ENCODE data around the gene HINT1.

The HINT1 gene

GRCh38 chr5:131182839-131183238, 17.8 kb upstream of the HINT1 start:
- no peak for DNase-seq (ENCODE audit: low read depth, low spot score)
- ChIA-PET CTCF (no interaction called here), POLR2A (interaction anchor here (0.6 kb wide), 1 partner anchor 1284 kb away, joined by 3 read pairs; no protein-coding TSS in a partner anchor)
- TF ChIP-seq, protein P1, sequence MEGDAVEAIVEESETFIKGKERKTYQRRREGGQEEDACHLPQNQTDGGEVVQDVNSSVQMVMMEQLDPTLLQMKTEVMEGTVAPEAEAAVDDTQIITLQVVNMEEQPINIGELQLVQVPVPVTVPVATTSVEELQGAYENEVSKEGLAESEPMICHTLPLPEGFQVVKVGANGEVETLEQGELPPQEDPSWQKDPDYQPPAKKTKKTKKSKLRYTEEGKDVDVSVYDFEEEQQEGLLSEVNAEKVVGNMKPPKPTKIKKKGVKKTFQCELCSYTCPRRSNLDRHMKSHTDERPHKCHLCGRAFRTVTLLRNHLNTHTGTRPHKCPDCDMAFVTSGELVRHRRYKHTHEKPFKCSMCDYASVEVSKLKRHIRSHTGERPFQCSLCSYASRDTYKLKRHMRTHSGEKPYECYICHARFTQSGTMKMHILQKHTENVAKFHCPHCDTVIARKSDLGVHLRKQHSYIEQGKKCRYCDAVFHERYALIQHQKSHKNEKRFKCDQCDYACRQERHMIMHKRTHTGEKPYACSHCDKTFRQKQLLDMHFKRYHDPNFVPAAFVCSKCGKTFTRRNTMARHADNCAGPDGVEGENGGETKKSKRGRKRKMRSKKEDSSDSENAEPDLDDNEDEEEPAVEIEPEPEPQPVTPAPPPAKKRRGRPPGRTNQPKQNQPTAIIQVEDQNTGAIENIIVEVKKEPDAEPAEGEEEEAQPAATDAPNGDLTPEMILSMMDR (IDR thresholded peaks at IDR 0.05; ENCODE audit: insufficient read depth, low read length, missing control alignments): no peak
- no peak overlapping the region for H3K4me3 ChIP-seq (ENCODE audit: low read depth, low read length)

GRCh38 chr5:131180407-131180806, 15.4 kb upstream of the HINT1 start:
- no peak overlapping the region for H3K4me3 ChIP-seq (ENCODE audit: low read depth, low read length)
- TF ChIP-seq, protein P1 (IDR thresholded peaks at IDR 0.05; ENCODE audit: insufficient read depth, low read length, missing control alignments): no peak
- CTCF ChIA-PET: no interaction called here
- no peak for DNase-seq (ENCODE audit: low read depth, low spot score)
- POLR2A ChIA-PET: no interaction called here

- TF ChIP-seq, protein P1 (IDR thresholded peaks at IDR 0.05; ENCODE audit: insufficient read depth, low read length, missing control alignments): no peak
- ChIA-PET CTCF (interaction anchor here (1.2 kb wide), 1 partner anchor 245 kb away, joined by 3 read pairs; no protein-coding TSS in a partner anchor), POLR2A (no interaction called here)
- DNase-seq (ENCODE audit: low read depth, low spot score): no peak
- peak overlapping the region; percentile 73 for H3K4me3 ChIP-seq (ENCODE audit: low read depth, low read length)
Observed at GRCh38 chr5:131171276-131171810, 6.3 kb upstream of the HINT1 start.

GRCh38 chr5:131170540-131171275, 5.7 kb upstream of the HINT1 start, which contains the start of gene LYRM7:
LYRM7 (plus strand) TSS chr5:131170944; CDS start chr5:131171021, 77 bp downstream.
- TF ChIP-seq, protein P1 (IDR thresholded peaks at IDR 0.05; ENCODE audit: insufficient read depth, low read length, missing control alignments): no peak
- H3K4me3 ChIP-seq (ENCODE audit: low read depth, low read length): peak within 1 kb of the TSS; percentile 73
- DNase-seq (ENCODE audit: low read depth, low spot score): peak; percentile 95
- ChIA-PET POLR2A (no interaction called here), CTCF (no interaction called here)

DNA sequence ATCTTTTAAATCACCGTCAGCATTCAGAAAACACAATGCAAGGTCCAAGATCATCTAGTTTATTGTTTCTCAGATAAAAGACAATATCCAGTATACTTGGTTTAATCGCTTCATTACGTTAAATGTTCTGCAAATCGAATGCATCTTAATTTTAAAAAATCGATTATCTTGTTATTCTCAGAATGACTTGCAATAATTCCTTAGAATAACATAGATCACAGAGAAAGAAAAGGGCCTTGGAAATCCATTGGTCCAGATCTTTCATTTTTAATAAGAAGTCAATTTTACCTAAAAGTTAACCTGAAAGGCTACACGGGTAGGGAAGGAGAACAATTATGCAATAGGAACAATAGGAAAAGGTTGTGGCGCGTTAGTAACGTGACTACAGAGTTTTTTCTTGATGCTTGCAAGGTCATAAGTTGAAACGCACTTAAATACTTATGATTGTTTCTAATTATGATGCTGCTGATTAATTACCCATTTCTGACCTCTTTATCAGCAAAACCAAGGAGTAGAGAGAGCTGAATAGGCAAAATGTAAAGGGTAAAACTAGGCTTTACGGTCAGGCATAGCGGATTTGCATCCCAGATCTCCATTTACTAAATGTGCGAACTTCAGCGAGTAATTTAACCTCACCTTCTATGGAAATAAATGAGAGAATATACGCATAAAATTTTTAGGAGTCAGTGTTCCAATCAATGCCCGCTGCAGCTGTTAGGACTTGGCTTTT, 4.9 kb upstream of the HINT1 start:
- ChIA-PET POLR2A (no interaction called here), CTCF (no interaction called here)
- DNase-seq (ENCODE audit: low read depth, low spot score): no peak
- H3K4me3 ChIP-seq (ENCODE audit: low read depth, low read length): peak overlapping the region; percentile 66
- TF ChIP-seq, protein P1 (IDR thresholded peaks at IDR 0.05; ENCODE audit: insufficient read depth, low read length, missing control alignments): no peak

DNA sequence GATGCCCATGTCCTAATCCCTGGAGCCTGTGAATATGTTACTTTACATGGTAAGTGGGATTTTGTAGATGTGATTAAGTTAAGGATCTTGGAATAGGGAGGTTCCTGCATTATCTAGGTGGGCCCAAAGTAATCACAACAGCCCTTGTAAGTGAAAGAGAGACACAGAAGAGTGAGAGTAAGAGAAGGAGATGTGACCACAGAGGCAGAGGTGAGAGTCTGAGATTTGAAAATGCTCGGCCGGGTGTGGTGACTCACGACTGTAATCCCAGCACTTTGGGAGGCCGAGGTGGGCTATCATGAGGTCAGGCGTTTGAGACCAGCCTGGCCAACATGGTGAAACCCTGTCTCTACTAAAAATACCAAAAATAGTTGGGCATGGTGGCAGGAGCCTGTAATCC, 2.6 kb upstream of the HINT1 start:
- no peak overlapping the region for H3K4me3 ChIP-seq (ENCODE audit: low read depth, low read length)
- CTCF ChIA-PET: no interaction called here
- no peak for DNase-seq (ENCODE audit: low read depth, low spot score)
- TF ChIP-seq, protein P1 (IDR thresholded peaks at IDR 0.05; ENCODE audit: insufficient read depth, low read length, missing control alignments): no peak
- POLR2A ChIA-PET: no interaction called here

Data from AG04449 (cell line).